HG02884 (cell line): ENCODE results near the gene FAM50A.

Experiments
- ATAC-seq: cut with Tn5 transposase; IDR thresholded peaks from one replicate; pipeline ENCODE4 v1.9.1; 2021; ENCODE audit warnings: mild to moderate bottlenecking, moderate library complexity; ENCODE audit not compliant: unreplicated experiment

The FAM50A gene

DNA sequence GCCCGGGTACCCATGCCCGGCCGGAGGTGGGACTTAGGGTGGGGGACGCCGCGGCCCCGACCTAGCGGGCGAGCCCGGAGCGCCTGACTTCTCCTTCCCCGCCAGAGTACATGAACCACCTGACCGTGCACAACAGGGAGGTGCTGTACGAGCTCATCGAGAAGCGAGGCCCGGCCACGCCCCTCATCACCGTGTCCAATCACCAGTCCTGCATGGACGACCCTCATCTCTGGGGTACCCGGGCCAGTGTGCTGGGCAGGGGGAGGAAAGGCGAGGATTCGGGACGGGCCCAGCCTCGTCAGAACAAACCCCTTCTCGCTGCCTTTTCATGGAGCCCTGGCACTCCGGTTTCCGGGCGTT, 32.0 kb upstream of the FAM50A start:
- ATAC-seq, result peak; percentile 46

DNA sequence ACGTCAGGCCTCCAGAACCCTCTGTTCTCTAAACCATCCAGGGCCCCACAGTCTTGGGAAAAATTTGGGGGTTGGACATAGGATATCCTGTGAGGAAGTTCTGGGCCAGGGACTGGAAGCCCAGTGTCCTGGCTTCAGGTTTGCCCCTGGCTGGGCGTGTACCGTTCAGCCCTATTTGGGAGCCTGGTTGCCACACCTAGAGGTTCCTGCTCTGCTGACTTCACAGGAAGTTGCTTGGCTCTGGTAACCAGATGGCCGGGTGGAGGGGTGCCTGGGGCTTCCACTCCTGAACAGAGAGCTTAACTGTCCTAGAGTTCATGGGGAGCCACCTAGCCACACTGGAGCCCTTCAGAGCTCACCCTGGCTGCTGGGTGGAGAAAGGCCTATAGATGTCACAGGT, 31.5 kb upstream of the FAM50A start:
- ATAC-seq, result no peak

GRCh38 chrX:154413142-154413541, 30.8 kb upstream of the FAM50A start:
- ATAC-seq, result no peak

DNA sequence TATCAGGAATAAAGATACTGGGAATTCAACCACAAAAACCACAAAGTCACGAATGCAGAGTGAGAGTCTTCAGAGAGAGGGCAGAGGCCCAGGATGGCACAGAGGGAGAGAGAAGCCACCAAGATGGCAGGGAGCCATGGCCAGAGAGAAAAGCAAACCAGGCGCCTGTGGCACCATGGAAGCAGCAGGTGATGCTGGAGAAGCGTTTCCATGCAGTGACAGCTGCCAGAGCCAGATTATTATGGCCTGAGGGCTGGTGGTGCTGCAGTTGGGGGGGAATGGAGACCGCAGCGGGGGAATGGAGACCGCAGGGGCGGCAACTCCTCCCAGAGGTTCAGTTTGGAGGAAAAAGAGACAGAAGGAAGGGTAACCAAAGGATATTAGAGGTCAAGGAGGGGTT, 26.8 kb upstream of the FAM50A start:
- no peak for ATAC-seq

GRCh38 chrX:154419189-154419588, 24.8 kb upstream of the FAM50A start:
- no peak for ATAC-seq

- no peak for ATAC-seq
These were observed 24.1 kb upstream of the FAM50A start for GRCh38 chrX:154419688-154420401.

- ATAC-seq, result no peak
These were observed 23.6 kb upstream of the FAM50A start for GRCh38 chrX:154420402-154420756.

DNA sequence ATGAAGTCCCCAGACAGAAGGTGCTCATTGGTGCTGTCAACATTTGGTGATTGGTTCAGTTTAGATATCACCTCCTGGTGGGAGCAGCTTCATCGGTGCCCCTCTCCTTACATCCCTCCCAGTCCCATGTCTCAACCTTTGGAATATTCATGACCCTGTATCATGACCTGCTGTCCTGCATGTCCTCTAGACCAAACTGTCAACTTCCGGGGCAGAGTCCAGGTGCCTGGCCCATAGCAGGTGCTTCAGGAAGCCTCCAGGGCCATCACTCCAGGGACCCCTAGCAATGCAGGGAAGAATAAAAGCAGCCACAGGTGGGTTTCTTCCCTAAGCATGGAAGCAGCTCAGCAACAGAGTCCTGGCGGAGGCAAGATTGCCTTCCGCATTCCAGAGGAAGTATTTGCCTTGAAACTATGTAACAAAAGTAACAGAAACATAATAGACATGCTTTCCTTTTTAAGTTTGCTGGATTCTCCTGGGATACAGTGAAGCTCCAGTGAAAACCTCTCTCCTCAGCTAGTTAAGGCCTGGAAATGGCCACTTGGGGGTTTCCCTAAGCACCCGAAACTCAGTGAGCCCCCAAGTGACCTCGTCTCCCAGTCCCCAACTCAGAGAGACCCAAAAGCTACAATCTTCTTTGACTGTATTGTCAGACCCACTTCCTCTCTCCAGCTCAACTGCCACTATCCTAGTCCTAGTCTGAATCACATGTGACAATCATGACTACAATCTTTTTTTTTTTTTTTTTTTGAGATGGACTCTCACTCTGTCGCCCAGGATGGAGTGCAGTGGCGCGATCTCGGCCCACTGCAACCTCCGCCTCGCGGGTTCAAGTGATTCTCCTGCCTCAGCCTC, 16.8 kb upstream of the FAM50A start:
- ATAC-seq, result no peak

DNA sequence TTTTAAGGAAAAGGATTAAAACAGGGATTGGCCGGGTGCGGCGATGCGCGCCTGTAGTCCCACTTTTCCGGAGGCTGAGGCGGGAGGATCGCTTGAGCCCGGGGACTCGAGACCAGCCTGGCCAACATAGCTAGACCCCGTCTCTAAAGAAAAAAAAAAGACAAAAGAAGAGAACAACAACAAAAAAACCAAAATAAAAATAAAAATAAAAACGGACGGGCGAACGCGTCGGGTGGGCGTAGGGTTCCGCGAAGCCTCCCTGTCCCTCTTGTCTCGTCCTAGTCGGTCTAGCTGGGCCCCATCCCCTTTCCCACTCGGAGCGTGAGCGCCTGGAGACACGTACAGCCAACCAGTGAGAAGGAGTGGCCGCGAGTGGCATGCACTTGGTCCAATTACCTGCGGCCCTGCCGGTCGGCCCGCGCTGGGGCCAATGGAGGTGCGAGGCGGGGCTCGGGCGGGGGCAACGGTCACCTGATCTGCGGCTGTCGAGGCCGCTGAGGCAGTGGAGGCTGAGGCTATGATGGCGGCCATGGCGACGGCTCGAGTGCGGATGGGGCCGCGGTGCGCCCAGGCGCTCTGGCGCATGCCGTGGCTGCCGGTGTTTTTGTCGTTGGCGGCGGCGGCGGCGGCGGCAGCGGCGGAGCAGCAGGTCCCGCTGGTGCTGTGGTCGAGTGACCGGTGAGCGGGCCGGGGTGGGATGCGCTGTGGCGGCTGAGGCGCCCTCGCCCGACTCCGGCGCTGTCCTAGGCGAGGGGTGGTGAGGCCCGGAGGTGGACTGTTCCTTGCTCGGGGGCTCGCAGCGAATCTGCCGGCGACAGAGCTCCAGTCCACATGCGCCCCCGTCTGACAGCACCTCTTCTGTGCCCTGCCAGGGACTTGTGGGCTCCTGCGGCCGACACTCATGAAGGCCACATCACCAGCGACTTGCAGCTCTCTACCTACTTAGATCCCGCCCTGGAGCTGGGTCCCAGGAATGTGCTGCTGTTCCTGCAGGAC, 15.5 kb upstream of the FAM50A start, which contains the start of gene ATP6AP1:
TSS of gene ATP6AP1 (plus strand) at position 502 of the 996 bp plus-strand sequence. CDS start at position 518, 16 bp downstream.
- peak; percentile 97 for ATAC-seq

- ATAC-seq, result no peak
These were observed 14.2 kb upstream of the FAM50A start for GRCh38 chrX:154429711-154430110.

- no peak for ATAC-seq
These were observed 13.5 kb upstream of the FAM50A start for GRCh38 chrX:154430479-154430878.

DNA sequence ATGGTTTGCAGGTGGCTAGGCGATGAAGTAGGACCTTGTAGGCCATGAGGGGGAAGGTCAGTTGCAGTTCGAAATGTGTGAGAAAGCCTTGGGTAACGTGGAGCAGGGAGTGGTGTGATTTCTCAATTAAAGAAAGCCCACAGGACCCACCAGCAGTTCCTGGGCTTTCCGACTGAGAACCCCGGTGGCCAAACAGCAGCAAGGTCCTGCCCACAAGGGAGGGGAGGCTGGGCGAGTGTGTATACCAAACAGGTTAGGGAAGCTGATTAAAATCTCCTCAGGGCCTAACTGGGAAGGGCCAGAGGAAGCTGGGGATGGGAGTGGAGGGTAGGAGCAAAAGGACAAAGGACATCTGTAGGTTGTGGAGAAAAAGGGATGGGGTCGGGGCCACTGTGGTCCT, 13.0 kb upstream of the FAM50A start:
- no peak for ATAC-seq

GRCh38 chrX:154431341-154431740, 12.6 kb upstream of the FAM50A start:
- no peak for ATAC-seq

- ATAC-seq, result no peak
These were observed 11.7 kb upstream of the FAM50A start for GRCh38 chrX:154432210-154432609.

- ATAC-seq, result no peak
These were observed 10.3 kb upstream of the FAM50A start for GRCh38 chrX:154433605-154434004.

GRCh38 chrX:154434394-154435168, 9.4 kb upstream of the FAM50A start:
- no peak for ATAC-seq

- no peak for ATAC-seq
These were observed 8.7 kb upstream of the FAM50A start for GRCh38 chrX:154435171-154435733.

GRCh38 chrX:154436374-154436982, 7.5 kb upstream of the FAM50A start:
- ATAC-seq, result no peak

- no peak for ATAC-seq
These were observed 6.8 kb upstream of the FAM50A start, which contains the start of gene GDI1 for GRCh38 chrX:154436983-154437752. Gene GDI1 (plus strand): TSS chrX:154437154. CDS start chrX:154437255, 101 bp downstream.
